ELF-1 (cell line): Measurements from ENCODE around the gene NEDD8.
A peak's percentile ranks its signal among the peaks of the same experiment; 100 is the strongest.
"Not testable (repeated sequence)": the region's sequence is repeated elsewhere in the genome, so short reads cannot be mapped to it uniquely, and the experiment has no call there.

Source experiments
- DNase-seq: peaks from one replicate; pipeline ENCODE4 v3.0.0-alpha.2; 2016; ENCODE audit warnings: low read depth, low spot score

Gene NEDD8

DNA sequence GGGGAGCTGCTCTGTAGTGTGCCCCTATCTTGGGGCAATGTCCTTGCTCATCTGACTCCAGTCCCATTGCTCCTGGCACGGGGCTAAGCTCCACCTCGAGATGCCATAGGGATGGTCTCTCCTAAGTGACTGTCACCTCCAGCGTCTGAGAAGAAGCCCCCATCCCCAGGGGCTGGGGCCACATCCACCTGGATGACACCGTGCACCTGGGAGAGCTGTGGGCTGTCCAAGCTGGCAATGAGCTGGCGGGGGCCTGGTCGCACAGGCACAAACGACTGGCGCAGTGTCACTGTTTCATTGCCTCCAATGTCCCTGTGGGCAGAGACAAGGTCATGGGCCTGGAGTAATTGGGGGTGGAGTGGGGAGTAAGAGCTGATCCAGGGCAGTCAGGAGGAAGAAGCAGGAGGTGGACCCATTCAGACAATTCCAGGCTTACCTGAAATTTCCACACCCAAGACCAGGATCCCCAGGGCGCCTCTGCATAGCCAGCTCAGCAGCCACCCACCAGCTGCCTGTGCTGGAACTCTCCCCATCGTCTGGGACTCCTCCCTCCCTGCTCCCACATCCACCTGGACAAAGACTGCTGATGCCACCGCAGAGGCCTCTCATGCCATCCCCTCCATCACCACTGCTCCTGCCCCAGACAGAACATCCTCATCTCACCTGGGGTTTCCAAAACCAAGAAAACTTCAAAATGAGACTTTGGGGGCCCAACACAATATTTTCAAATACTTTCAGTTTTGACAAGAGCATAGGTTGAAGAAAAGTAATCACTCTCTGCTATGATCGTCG lies 17.3 kb upstream of the NEDD8 start:
- no peak for DNase-seq

DNA sequence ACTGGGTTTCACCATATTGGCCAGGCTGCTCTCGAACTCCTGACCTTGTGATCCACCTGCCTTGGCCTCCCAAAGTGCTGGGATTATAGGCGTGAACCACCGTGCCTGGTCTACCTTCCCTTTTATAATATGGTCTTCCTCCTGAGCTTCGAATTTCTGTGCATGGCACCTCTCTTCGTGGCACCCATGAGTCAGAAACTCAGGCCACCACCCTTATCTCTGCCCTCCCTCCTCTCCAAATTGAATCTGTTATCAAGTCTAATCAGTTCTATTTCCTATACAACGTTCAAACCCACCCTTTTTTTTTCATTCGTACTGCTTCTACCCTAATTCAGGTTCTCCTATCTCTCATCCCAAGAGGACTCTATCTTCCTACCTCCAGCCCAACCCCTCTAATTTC lies 15.3 kb upstream of the NEDD8 start:
- DNase-seq = no peak

DNA sequence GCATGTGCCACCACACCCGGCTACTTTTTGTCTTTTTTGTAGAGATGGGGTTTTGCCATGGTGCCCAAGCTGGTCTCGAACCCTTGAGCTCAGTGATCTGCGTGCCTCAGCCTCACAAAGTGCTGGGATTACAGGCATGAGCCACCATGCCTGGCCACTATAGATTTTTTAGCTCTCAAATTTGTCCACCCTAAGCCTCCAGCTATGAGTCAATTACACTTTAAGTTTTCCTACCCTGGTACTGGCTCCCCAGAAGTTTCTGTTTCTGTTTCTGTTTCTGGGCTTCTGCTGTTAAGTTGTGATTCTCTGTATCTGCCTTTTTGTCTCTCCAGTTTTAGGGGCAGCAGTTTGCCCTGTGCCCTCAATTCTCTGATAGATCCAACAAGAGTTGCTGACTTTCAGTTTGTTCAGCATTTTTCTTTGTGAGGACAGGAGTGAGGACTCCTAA lies 14.6 kb upstream of the NEDD8 start:
- DNase-seq = no peak

DNA sequence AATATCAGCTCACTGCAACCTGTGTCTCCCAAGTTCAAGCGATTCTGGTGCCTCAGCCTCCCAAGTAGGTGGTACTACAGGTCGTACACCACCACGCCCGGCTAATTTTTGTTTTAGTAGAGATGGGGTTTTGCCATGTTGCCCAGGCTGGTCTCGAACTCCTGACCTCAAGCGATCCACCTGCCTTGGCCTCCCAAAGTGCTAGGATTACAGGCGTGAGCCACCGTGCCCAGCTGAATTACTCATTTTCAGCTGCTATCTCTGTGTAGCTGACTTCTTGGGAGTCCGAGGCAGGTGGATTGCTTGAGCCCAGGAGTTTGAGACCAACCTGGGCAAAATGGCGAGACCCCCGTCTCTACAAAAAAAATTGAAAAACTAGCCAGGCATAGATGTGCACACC lies 13.2 kb upstream of the NEDD8 start:
- DNase-seq = not testable (repeated sequence)

DNA sequence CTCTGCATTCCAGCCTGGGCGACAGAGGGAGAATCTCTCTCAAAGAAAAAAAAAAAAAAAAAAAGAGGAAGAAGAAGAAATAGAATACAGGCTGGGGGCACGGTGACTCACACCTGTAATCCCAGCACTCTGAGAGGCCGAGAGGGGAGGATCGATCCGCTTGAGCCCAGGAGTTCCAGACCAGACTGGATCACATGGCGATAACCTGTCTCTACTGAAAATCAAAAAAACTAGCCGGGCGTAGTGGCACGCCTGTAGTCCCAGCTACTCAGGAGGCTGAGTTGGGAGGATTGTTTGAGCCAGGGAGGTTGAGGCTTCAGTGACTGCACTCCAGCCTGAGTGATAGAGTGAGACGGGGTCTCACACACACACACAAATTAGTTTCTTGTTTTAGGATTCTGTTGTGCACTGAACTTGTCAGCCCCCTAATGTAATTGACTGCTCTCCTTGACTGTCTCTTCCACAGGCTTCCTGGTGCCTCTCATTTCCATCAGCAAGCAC lies 11.2 kb upstream of the NEDD8 start:
- DNase-seq = no peak

DNA sequence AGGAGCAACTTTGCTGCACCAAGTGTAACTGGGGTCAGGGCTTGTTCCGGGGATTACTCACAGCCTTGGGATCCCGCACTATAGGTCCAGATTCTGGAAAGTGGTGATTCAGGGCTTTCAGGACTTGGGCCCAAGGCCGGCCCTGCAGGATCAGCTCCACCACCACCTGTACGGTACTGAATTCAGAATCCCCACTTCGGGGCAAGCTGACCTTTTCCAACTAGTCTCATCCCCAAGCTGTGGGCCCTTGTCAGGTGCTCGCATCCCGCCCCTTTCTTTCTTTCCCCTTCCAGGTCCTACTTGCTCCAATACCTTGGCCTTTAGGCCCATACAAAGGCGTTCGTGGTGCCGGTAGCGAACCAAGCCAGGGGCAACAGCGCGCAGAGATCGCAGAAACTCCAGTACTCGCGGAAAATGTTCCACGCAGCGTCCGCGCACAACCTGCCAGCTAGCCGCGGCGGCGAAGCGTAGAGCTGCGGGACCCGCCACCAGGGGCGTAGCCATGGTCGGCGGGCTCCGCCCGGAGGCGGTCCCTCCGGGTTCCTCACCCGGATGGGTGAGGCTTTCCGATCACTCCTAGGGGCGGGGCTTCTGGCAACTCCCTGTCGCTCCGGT lies 9.8 kb upstream of the NEDD8 start:
- peak; percentile 97 for DNase-seq

DNA sequence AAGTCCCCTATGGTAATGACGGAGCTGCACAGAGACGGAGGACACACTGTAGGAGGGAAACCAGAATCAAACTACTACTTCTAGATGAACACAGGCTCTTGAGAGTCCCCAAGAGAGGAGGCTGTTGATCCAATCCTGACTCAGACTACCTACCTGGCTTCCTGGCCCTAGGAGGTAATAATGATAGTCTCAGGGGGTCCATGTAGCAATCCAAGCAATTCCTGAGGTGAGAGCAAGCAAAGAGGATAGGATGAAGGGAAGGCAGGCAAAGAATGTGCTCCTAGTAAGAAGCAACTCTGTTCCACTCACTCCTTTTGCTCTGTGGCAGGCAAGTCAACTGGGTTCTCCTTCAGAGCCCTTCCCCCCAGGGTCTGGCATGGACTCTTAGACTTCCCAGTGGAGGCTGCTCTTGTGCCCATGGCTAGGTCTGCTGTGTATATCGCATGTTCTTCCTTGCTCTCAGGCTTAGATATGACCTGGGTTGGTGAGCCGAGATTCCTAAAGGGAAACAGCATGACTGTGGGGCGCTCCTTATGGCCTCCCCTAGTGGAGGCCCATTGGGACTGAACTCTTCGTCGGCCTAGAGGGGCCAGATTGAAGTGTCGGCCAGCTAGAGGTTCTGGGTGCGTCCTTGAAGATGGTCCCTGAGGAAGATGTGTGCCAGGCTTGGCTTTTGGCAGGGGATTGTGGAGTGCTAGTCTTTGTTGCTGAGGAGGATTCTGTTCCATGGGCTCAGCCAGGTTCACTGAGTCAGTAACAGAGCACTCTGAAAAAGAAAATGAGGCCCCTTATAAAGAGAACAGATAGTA lies 8.1 kb upstream of the NEDD8 start:
- no peak for DNase-seq

DNA sequence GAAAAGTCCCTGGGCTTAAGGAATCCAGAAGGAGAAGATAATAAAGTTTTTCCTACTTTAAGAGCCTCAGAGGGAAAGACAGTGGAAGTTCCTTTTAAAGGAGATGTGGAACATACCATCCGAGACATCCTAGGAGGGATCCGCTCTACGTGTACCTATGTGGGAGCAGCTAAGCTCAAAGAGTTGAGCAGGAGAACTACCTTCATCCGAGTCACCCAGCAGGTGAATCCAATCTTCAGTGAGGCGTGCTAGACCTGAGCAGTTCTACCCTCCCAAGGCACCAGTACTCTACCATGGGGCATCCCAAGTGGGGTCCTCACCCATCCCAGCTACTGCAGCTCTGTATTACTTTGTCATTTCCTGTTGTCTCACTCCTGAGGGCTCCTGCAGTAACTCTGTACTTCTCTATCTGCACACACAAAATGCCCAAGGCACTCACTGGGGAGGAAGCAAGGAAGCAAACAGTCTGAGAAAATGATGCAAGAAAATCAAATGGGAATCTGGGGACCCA lies 6.4 kb upstream of the NEDD8 start:
- no peak for DNase-seq

DNA sequence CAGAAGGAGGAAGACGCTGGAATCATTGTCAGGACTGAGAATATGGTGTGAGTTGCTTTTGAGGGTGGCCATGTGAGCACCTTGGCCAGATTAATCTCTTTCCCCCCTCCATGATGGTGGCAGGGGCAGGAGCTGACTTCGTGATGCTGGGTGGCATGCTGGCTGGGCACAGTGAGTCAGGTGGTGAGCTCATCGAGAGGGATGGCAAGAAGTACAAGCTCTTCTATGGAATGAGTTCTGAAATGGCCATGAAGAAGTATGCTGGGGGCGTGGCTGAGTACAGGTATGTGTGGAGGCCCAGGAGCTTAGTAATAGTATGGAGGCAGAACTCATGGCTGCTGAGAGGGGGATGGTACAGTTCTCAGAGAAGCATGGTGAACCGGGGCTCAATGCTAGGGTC lies 6.0 kb upstream of the NEDD8 start:
- DNase-seq = no peak

DNA sequence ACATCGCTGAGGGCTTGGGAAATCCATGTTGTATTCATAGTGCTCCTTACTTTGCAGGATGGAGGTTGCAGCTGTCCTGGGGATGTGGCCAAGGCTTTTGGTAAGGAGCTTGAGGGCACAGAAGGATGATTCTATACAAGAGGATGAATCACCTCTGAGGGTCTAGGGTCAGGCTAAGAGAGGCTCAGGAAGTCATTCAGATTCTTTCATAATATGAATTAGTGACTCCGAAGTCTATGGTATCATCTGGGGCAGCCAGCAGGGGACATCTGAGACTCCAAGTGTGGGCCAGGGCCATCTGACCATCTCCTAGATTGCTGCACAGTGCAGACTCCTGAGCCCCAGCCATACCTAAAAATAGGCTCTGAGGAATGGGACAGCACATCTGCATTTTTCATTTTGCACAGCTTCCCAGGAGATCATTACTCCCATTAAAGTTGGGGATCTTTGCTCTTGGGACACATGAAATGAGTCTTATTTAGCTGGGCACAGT lies 5.3 kb upstream of the NEDD8 start:
- DNase-seq = no peak

DNA sequence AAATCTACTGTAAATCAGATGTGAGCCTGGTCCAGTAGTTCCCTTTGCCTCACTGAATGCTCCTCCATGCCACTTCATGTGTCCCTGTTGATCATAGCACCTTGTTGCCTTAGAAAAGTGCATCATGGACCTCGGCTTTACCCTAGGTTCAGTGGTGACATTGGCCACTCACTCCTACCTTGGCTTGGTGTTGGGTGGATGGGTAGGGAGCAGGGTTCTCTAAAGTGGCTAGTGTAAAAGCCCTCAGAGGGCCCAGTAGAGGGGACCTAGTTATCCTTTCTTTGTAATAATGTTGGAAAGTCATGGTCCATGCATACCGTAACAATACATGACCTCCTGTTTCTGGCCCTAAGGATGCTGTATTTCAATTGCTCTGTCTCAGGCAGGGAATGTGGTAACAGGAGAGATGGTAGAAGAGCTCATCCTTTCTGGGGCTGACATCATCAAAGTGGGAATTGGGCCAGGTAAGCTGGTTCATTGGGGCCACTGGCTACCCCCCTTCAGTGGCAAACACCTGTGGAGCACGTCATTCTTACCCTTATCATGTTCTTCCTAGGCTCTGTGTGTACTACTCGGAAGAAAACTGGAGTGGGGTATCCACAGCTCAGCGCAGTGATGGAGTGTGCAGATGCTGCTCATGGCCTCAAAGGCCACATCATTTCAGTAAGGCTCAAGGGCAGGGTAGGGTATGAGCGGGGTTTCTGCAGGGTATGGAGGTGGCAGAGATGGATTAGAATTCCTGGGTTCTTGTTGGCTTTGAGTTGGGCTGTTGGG lies 4.7 kb upstream of the NEDD8 start:
- DNase-seq = no peak

DNA sequence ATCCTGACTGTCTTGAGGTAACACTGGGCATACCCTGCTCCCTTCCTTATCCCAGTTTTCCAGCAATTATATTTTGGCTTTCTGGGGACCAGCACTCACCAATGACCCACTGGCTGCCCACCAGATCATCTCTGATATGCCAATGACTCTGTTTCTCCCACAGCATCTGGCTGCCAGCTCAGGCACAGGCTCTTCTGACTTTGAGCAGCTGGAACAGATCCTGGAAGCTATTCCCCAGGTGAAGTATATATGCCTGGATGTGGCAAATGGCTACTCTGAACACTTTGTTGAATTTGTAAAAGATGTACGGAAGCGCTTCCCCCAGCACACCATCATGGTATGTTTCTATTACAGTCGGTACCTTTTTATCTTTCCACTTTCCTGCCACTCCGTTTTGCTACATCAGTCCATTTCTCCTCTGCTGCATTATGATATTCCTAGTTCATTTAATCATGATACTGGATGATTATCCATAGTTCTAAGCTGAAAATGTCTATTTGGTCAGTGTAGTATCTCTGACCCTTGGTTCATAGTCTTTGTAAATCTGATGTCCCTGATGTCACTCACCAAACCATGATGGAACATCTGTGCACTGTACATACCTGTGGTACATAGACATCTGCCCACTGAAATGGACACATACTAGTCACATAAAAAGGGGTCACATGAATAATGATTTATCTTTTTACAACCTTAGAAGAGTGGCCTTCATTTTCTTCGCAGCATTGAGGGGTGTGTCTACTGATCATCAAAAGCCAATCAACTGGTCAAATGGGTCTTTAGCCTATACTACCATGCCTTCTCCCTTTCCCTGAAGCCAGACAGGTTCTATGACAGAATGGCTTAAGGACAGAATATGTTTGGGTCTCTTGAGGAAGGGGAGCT lies 3.9 kb upstream of the NEDD8 start:
- no peak for DNase-seq

DNA sequence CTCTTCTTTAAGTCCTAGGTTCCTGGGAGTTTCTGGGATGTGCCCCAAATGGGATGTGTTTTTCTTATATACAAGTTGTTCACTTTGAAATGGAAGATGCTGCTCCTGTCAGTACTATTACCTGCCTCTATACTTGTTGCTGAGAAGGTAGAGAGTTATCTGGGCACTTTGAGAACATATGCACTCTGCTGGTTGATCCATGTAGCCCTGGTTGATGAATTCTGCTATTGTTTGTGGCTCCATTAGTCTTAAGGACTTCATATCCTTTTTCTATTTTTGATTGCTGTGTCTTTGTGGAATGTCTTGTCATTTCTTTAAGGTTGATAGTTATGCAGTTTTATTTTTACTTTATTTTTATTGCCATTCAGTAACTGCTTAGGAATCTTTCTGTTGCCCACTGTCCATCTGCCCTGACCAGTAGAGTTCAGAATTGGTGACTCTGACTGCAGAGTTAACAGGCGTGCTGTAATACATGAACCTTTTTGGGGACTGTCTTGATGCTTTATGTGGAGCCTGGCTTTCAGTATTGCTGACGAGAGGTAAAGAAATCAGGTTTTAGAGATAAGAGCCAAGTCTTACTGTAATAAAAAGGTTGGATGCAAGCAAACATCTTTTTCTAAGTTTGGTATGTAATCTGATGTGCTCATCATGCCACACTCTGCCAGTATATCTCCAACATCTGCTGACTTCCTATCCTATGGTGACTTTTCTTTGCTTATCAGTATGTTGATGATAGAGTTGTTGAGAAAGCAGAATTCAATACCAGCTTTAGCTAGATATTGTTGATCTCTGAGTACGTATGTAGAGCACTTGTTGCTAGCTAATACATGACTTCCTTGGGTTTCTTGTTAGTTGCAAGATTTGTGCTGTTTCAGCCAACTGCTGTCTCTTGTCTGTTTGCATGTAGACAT lies 2.2 kb upstream of the NEDD8 start:
- DNase-seq = no peak

DNA sequence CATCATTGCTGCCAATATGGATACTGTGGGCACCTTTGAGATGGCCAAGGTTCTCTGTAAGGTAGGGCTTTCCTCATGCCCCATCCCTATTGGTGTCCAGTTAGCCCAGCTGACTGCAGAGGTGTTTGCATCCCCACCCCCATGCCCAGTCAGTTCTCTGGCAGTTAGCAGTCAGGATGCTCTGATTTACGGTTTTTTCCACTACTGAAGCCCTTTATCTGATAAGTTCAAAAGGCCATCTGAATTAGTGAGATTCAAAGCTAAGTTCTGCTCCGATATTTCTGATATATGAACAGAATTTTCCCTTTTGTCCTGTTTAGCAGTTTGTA lies 1.3 kb upstream of the NEDD8 start:
- no peak for DNase-seq

DNA sequence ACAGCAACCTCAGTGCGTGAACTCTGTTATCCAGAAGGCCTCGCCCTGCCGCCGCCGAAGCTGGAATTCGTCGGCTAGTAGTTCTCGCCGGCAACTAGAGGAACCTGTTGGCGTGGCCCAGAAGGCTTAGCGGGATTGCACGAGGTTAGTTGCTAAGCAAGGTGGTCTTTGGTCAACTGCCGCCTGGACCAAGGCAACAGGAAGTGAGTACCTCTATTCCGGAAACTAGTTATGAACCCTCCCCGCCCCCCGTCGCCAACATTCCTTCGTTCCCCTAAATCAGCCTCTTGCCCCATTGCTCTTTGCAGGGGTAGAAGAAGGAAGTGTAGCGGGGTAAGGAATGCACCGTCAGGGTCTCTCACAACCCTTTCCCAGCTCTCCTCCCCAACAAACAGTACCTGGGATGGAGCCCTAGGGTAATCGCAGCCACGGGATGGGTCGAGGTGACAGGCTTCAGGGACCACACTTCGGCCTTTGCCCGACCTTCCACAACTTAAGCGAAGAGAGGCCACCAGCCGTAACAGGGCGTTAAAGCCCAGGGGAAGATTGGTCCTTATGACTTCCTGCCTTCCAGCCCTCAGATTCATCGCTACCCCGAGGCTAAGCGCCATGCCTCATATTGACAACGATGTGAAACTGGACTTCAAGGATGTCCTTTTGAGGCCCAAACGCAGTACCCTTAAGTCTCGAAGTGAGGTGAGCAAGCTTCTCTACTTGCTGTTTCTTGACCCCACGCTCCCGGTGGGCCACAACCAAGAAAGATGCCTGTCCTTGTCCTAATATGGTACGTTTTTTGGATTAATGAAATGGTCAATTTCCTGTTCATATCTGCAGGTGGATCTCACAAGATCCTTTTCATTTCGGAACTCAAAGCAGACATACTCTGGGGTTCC lies 724 bp upstream of the NEDD8 start, which contains the start of gene GMPR2:
Gene GMPR2 (plus strand): TSS at position 285 of the 893 bp plus-strand sequence. CDS start 325 bp downstream, at position 610.
- DNase-seq = no peak

DNA sequence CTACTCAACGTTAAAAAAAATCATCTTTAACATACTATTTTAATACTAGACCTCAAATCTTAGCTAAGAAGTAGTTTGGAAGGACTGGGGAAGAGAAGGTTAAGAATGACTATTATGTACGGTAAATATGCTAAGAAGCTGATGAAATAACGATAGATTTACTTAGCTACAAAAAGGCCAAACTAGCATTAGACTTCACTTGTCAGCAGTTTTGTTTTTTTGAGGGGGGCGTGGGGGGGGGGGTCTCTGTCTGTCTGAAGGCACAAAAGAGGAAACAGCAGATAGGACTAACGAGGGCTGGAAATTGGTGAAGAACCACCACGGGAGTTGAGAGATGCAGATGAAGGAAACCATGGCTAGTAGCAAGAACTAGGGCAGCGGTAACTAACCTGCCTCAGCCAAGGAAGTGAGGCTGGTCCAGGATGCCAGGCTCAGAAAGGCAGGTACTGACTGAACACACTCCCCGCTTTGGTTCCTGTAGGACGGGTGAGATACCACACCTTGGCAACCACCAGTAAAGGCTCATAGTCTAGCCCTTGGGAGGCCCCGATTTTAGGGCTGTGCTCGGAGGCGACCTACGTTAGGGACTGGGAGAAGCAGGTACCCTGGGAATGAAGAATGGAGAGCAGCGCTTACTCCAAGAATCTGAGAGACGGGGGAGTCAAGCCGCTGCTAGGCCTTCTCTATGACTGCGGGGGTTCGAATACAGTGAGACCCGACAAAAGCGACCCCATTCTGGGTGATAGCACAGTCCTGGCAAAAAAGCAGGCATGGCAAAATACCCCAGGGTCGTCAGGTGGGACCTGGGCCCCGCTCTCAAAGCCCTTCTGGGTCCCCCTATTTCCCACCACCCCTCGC lies 675 bp downstream of the NEDD8 start:
- DNase-seq = no peak

DNA sequence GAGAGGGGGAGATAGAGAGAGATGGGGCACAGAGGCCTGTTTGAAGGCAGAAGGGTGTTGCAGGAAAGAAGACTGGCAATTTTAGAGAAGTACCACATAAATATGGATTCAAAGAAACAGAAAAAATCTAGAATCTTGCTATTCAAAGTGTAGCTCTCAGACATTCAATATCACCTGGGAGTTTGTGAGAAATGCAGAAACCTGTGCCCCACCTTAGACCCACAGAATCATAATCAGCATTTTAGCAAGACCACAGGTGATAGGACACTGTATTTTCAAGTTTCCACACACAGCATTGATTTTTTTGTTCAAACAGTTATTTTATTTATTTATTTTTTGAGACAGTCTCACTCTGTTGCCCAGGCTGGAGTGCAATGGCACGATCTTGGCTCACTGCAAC lies 3.3 kb downstream of the NEDD8 start:
- no peak for DNase-seq
